ENCODE measurements around the gene CCDC91. TPM values are rescaled to one million over a fixed set of nuclear protein-coding genes. Genes with fewer than 3 reads are reported as not detected.

The CCDC91 gene
- total RNA-seq, 1 donor from 2014 or later, result 10.0 TPM

DNA sequence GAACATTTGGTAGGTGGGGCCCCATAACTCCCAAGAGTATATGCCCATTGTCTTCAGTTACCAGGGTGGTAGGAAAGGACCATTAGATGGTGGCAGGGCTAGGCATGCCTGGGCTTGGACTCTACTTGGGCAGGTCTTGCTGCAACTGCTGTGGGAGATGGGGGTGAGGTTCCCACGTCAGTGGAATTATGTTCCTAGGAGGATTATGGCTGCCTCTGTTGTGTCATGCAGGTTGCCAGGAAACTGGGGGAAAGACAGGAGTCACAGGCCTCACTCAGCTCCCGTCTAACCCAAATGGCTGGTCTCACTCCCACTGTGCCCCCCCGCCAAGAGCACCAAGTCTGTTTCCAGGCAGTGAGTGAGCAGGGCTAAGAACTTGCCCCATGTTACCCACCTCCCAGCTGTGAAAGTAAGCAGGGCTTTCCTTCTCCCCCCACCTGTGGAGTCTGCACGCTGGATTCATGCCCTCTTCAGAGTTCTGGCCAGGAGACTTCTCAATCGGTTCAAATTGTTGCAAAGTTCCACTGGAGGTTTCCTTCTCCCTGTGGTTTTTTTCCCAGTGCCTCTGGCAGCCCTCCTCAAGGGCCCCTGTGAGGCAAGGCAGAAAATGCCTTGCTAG lies 337.5 kb downstream of the CCDC91 start:
- DNase-seq (ENCODE audit: low read depth, low spot score), result no peak

DNA sequence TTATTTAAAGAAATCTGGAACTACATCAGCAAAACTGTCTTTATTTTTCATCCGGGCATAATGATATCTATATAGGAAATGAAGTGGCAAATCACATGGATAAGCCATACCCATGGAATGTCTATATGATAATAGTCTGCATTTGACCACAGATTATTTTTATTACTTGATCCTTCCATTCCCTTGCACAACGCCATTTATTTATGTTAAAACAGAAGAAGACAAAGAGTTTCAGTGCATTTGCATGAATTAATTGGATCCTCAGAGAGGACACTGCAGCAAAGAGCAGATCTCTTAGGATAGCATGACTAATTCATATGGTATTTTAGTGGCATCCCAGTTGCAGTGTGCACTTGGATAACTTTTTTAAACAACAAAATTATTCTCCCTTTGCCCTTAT lies 345.0 kb downstream of the CCDC91 start:
- no peak for DNase-seq (ENCODE audit: low read depth, low spot score)

DNA sequence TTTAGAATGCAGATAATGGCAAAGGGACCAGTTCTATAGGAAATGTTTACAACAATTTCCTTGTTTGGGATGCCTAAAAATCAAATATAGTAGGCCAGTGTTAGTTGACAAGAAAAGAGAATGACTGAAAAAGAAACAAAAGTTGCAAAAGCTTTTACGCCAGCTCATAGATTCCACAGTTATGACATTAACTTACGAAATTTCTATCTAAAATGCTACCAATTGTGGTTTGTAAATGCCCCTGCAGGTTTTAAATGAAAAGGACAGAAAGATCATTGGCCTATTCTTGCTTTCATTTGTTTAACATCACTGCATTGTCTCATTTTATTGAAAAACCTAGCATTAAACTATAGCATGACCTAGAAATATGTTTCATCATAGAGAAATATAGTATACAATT lies 345.8 kb downstream of the CCDC91 start:
- no peak for DNase-seq (ENCODE audit: low read depth, low spot score)

DNA sequence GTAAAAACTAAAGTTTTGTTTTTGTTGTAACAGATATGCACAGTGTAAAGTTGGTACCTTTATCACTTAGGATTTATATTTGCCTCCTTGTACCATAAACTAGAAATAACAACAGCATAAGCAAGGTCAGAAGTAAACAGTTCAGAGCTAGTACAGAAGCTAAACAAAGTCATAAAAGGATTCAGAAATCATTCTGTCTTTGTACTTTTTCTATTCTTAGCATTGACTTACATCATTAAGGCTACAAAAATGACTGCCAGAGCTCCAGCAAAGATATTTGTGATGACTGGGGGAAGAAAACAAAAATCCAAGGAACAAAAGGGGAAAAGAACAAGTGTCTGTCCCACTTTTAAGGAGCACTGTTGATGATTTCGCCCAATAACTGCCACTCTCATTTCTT lies 347.2 kb downstream of the CCDC91 start:
- no peak for DNase-seq (ENCODE audit: low read depth, low spot score)

DNA sequence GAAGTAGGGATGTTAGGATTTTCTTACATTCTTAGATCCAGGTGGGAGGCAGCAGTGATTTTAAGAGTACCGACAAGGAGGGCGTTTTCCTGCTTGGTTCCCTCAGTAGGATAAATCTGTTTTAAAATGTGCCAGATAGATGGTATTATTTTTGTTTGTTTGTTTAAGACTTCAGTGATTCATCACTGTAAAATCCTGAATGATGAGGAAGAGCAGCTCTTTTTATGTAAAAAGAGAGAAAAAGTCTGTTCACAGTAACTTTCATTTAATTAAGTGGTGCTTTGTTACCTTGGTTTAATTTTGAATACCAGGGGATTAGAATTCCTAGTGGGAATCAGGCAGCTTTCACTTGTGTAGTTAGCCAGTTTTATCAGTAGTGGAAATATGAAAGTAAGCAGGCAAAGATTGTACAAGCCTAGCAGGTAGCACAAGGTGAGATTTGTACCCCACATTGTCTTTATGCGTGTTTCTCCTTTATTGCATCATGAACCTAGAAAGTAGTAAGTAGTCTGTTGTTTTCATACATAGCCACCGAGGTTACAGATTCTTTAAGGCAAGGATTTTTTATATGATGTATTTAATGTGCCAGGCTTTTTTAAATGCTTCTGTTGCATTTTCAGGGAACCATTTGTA lies 349.6 kb downstream of the CCDC91 start:
- no peak for DNase-seq (ENCODE audit: low read depth, low spot score)

DNA sequence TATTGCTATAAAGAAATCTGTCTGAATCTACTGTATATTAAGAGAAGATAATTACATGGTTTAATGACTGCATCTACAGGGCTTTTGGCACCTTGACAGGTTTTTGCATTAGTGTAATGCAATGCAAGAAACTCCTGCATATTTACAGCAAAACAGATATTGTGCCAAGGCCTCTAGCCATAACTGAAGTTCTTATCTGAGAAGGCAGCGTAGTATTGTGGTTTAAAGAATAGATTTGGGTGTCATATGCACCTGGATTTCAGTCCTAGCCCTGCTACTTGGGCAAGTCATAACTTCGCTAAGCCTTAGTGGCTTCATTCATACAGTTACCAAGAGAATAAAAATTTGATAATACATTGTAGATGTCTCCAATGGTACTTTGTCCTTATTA lies 350.1 kb downstream of the CCDC91 start:
- DNase-seq (ENCODE audit: low read depth, low spot score), result no peak

DNA sequence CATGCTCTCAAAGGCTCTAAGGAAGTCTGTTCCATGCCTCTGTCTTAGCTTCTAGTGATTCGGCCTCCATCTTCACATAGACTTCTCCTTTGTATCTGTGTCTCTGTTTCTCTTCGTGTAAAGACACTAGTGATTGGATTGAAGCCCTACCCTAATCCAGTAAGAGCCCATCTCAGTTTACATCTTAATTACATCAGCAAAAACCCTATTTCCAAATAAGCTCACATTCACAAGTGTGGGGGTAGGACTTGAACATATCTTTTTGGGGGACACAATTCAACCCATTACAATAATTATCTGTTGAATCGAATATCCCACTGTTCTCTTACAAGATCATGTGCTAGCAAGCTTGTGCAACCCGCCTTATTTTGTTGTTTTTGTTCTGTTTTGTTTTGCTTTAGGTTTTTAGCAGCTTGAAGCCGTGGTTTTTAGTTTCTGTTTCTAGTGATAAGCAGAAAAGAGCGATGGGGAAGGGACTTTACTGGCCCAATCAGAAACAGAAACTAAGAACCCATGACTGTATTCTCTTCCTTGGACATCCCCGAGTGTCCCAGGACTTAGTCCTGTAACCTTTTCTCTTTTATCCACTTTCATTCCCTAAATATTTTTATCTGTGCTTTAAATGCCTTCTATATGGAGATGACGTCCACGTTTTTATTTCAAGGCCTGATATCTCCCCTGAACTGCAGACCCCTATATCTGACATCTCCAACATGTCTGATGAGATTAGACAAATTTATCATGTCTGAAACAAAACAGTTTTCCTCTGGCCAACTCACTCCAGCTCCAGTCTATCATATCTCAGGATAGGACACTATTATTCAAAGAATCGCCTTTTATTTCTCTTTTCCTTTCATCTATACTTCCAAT lies 353.0 kb downstream of the CCDC91 start:
- no peak for DNase-seq (ENCODE audit: low read depth, low spot score)

DNA sequence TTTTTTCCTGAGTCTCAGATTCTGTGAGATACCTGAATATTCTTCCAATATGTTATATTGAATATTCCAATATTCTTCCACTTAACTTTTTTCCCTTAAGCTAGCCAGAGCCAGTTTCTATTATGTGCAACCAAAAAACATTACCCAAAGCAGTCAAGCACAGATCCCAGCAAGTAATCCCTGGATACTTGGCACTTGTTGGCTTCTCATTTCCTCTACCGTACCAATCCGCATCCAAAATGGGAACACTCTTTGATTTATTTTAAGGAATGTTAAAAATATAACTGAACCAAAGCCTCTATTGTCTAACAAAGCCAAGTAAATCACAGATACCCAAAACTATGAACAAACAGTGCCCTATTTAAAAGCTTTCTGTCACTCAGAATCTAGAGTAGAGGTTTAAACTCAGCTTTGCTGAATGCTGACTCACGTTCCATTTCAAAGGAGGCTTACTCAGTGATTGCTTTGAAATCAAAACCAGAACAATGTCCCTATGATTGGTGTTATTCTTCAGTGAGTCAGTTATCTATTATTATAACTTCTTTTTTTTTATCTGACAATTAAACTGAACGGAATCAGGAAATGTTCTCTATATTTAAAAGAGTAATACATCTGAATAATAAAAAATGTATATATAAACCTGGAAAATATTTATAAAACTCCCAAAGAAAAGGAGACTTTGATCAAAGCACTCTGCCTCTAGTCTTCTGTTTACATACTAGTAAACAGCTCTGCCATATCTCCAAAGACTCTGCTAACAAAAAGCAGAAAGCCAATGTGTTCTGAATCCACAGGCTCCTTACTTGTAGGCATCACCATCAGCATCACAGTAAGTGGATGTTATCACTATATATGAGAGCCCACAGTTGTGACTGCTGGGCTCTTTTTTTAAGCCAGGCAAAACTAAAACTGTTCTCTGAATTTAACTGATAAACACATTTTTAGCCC lies 360.8 kb downstream of the CCDC91 start:
- DNase-seq (ENCODE audit: low read depth, low spot score), result peak; percentile 27

DNA sequence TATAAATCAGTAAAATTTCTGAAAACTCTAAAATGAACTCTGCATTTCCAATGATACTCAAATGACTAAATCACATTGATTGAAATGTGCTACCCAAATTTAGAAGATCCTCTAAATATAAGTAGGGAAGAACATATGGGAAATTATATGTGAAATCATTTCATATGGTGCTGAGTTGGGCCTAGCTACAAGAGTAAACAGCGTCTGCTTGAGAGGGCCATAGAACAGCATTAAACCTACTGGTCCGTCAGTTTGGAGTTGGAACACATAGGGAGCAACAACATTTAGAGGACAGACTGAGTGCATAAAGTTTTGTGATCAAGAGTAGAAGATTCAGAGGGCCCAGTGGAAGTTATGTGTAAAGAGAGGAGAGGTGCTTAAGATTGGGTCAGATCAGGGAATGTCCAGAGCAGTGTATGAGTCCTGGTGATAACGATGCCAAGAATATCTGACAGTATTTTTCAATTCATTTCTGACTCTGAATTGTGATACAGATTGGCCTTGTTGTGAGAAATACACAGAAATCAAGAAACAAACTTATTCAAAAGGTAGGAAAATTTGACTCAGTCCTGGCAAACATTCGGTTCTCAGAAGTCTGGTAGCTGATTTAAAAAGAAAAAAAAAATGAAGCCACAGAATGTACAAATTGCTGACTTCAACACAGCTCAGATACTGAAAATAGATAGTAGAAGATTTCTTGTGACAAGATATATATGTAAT lies 362.2 kb downstream of the CCDC91 start:
- no peak for DNase-seq (ENCODE audit: low read depth, low spot score)

DNA sequence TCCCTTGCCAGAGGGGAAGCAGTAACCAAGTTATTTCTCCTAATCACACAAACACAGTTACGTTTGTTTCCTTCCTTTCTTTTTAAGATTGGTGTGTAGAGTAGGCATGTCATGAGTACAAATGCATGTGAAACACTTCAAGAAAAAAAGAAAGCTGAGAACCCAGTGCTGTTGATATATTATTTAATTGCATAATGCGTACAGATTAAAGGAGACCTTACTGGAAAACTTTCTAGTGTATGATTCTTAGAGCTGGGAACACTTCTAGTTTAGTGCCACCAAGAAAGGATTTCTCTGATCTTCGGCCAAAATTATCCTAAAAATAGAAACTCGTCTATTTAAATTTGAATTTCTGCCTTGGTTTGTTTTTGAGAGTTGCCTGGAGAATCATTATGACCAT lies 365.5 kb downstream of the CCDC91 start:
- DNase-seq (ENCODE audit: low read depth, low spot score), result no peak

DNA sequence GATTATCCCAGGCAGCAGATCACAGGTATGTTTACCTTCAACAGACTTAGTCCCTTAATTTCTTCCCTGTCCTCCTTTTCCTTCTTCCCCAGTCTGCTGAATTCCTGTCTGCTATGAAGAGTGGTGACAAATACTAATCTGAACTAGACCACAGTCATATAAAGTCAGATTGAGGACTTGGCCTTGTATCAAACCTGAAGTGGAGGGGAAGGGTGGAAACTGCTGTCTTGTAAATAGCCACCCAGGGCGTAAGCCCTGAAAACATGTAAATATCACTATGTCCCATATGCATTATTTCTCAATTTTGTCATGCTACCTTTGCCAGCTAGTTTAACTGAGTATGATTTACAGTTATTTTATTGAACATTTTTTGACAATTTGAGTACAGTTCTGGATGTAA lies 368.0 kb downstream of the CCDC91 start:
- DNase-seq (ENCODE audit: low read depth, low spot score), result no peak

DNA sequence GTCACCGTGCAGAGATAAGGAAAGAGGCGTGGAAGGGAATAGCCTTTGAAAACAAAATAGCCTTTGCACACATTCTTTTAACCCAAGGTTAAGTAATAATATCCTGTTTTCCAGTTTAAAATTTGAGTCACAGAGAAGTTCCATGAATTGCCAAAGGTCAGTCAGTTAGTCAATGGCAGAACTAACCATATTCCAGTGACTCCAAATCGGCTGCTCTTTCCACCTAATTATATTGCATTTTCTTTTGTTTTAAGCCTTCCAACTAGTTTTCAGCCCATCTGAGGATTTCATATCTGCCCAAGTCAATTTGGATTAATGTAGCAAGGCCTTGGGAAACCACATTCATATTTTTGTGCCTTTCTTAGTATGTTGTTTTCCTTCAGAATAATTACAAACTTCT lies 373.0 kb downstream of the CCDC91 start:
- DNase-seq (ENCODE audit: low read depth, low spot score), result no peak

DNA sequence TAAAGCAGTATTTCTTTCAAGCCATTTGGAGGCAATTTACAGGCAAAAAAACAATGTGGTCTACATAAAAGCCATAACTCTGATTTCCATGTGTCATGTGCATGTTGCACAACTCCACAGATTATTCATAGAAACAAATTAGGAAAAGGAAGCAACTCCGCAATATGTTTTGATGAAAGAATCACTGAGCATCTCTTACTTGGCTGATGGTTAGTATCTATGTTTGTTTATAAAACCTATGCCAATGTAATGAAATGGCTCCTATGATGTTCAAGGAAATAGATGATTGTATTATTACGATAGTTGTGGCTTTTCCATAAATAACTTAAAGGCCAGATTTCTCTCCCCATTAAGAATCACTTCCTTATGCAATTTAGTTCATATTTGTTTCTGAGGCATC lies 373.7 kb downstream of the CCDC91 start:
- DNase-seq (ENCODE audit: low read depth, low spot score), result no peak

DNA sequence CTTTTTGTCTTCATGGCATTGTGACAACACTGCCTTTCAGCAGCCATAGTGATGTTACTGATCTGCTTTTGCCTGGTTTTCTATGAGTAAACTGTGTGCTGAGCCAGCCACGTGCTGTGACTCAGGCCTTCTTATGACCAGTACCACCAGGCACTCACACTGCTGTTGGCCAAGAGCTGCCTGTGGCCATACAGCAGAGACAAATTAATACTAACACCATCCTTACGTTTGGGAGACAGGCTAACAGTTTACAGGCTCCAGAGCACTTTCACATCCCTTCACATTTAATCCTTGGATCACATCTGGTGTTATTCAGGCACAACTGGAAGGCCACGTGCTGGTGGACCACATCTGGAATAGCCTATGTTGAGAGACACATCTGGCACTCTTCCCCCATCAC lies 377.9 kb downstream of the CCDC91 start:
- no peak for DNase-seq (ENCODE audit: low read depth, low spot score)

DNA sequence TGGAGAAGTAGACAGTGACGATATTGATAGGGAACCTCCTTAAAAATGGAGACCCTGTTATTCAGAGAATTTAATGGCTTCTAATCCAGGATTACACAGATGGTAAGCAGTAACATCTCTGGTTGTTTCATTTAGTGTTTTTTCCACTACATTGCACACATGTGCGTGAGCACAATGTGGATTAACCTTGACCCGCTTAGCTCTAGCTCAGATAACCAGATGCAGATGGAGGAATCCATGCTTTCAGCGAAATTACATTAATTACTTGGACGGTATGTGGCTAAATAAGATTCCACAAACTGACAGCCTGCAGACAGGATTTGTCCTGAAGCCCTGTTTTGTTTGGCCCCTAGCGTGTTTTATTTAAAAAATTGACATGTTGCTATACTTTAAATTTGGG lies 378.4 kb downstream of the CCDC91 start:
- no peak for DNase-seq (ENCODE audit: low read depth, low spot score)

DNA sequence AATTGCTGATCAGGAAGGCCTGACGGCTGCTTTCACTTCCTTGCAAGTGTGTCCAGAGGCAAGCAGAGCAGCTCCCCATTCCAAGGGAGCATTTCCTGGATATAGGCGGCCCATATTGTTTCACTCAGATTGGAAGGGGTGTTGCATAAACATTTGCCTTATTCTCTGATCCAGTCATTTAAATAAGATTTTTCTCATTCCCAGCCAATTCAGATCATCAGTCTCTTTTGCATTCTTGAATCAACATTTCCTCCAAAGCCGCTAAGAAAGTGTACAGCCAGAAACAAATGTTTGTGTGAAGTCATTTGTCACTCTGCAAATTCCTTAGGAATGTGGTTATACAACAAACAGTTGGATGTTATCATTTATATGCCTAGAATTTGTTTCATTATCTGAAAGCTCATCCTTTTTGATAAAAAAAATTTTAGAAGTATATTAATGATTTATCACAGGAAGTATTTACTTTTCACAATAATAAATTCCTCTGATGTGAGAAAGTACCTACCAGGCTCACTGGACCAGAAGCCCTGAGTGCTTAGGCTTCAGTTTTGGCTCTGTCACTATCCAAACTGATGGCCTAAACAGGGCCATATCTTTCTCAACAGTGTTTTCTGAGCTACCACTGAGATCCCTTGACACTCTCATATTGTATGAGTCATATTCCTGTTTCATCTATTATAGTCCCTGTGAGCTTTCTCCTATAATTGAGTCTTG lies 379.6 kb downstream of the CCDC91 start:
- no peak for DNase-seq (ENCODE audit: low read depth, low spot score)

DNA sequence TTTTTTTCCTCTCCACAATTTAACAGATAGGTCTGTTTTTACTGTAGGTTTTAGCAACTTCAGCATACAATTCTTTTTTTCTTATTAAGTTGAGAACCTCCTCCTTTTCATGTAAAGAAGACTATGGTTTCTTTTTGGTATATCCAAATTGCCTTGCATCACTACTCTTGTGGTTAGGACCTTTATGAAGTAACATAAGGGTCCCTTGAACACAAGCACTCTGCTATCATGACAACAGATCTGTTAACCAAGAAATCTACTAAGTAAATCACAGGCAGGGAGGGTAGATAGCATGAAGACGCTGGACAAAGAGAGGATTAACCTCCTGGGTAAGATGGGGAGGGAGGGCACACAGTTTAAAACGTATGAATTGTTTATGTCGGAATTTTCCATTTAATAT lies 380.6 kb downstream of the CCDC91 start:
- no peak for DNase-seq (ENCODE audit: low read depth, low spot score)

DNA sequence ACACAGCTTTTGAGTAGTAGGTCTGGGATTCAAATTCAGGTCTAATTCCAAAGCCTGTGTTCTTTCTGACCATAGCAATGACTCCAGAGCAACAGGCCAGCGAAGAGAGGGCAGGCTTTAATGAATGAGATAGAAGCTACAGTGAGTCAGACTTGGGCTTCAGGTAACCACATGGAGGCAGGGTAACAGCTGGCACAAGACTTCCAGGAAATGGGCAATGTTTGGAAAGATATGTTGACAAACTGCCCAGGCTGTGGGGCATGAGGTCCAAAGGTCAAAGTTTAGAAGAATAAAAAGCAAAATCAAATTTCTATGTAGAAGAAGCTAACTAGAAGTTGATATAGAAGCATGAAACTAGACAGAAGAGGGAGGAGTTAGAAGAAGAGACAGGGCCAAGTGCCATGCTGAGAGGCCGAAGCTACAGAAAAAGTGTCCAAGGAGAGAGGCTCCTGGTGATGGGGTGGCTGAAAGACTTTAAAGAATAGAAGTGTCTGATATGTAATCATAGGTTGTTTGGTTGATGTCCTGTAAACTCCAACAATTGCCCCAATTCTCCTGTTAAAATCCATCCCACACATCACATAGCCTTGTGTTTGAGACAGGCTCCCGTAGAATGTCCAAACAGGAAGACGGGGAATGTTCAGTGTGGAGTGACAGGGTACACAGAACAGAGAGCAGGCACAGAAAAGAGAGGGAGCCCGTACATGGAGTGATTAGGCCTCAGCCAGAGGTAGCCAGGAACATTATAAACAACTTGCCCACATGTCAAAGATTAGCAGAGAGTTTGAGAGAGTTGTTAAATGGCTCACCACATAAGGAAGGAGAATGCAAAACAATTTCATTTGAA lies 384.7 kb downstream of the CCDC91 start:
- DNase-seq (ENCODE audit: low read depth, low spot score), result no peak

DNA sequence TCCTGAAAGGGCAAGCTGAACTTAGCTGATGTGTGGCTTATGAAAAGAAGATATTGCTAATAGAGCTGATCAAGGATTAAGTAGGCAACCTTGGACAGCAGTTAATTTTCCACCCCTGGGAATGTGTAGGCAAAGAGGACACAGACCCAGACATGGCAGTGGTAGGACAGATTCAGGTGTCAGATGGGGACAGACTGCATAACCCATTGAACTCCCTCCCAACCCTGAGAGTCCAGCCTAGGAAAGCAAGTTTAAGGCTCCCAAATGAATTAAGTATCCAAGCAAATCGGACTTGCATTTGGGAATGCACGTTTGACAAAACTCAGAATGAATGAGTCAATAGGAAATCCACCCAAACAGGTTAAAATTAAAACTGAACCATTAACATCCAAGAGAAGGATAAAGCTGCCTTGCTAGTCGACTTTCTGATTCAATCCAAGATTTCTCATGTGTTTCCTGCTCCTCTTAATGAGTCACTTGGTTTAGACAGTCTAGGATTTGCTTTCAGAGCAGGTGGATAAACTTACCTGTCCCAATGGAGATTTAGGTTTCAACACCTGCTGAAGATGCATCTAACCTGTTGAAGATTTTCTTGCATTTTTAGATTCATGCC lies 385.4 kb downstream of the CCDC91 start:
- DNase-seq (ENCODE audit: low read depth, low spot score), result no peak
